Mesodermal cell (in vitro differentiated cells): ENCODE data around the gene TLX1.

Source experiments
- H3K27ac ChIP-seq: 2 replicates; pipeline ENCODE4 v1.7.0; 2013; ENCODE audit warnings: mild to moderate bottlenecking, low read depth, low read length, moderate library complexity; ENCODE audit not compliant: severe bottlenecking
- H3K36me3 ChIP-seq: 2 replicates; pipeline ENCODE4 v1.7.1; 2013; ENCODE audit warnings: mild to moderate bottlenecking, low read length, moderate library complexity; ENCODE audit not compliant: control insufficient read depth, insufficient read depth
- H3K4me1 ChIP-seq: one replicate; pipeline ENCODE4 v1.7.1; 2013; ENCODE audit warnings: mild to moderate bottlenecking, low read length; ENCODE audit not compliant: insufficient read depth, control insufficient read depth, poor library complexity, severe bottlenecking
- H3K4me3 ChIP-seq: 2 replicates; pipeline ENCODE4 v1.7.0; 2013; ENCODE audit warnings: low read length, control low read depth, mild to moderate bottlenecking; ENCODE audit not compliant: insufficient read depth, poor library complexity, severe bottlenecking; ENCODE audit errors: extremely low read depth
- H3K9me3 ChIP-seq: 2 replicates; pipeline ENCODE4 v1.7.1; 2013; ENCODE audit warnings: mild to moderate bottlenecking, low read length, moderate library complexity; ENCODE audit not compliant: control insufficient read depth
- WGBS, 2 experiments: methylation state at CpG; one replicate each; pipeline ENCODE4 v1.1.5; 2013; ENCODE audit warnings: missing lambda C conversion rate in 2 of 2; ENCODE audit not compliant: insufficient coverage in 2 of 2; 5-methylcytosine and 5-hydroxymethylcytosine counted together

The TLX1 gene

GRCh38 chr10:101135141-101136006 lies 4.3 kb downstream of the TLX1 start:
- Histone ChIP-seq H3K4me3 (peak overlapping the region; percentile 3), H3K9me3 (no peaks in the 10 kb centered on the region), H3K27ac (no peak overlapping the region), H3K36me3 (no peaks in the 10 kb centered on the region), H3K4me1 (peaks cover 33% of the 10 kb centered on the region)
- WGBS, 2 experiments: 3 to 7% methylated on average over 26 to 27 of the region's 36 CpGs

GRCh38 chr10:101136007-101136707 lies 5.1 kb downstream of the TLX1 start:
- Histone ChIP-seq H3K36me3 (no peaks in the 10 kb centered on the region), H3K4me3 (no peak overlapping the region), H3K4me1 (peaks cover 29% of the 10 kb centered on the region), H3K27ac (no peak overlapping the region), H3K9me3 (no peaks in the 10 kb centered on the region)
- WGBS, 2 experiments: 4 to 5% methylated on average over 33 of the region's 33 CpGs

GRCh38 chr10:101136708-101137121 lies 5.6 kb downstream of the TLX1 start:
- Histone ChIP-seq H3K4me3 (no peak overlapping the region), H3K36me3 (no peaks in the 10 kb centered on the region), H3K4me1 (peaks cover 24% of the 10 kb centered on the region), H3K27ac (no peak overlapping the region), H3K9me3 (no peaks in the 10 kb centered on the region)
- 12 to 26% methylated on average over 16 to 19 of the region's 26 CpGs for WGBS, 2 experiments

GRCh38 chr10:101137271-101137670 lies 6.2 kb downstream of the TLX1 start:
- H3K9me3 ChIP-seq: no peaks in the 10 kb centered on the region
- peaks cover 22% of the 10 kb centered on the region for H3K4me1 ChIP-seq
- WGBS, 2 experiments: 20 to 43% methylated on average over 1 of the region's 2 CpGs

GRCh38 chr10:101138788-101139420 lies 7.8 kb downstream of the TLX1 start:
- H3K27ac ChIP-seq: no peak overlapping the region
- no peaks in the 10 kb centered on the region for H3K9me3 ChIP-seq
- no peak overlapping the region for H3K4me3 ChIP-seq
- H3K36me3 ChIP-seq: no peaks in the 10 kb centered on the region
- peaks cover 29% of the 10 kb centered on the region for H3K4me1 ChIP-seq
- 0 to 10% methylated on average over 2 to 5 of the region's 8 CpGs for WGBS, 2 experiments

More at GRCh38 chr10:101137271-101137670, 6.2 kb downstream of the TLX1 start:
- Histone ChIP-seq H3K4me3 (no peak overlapping the region), H3K36me3 (no peaks in the 10 kb centered on the region), H3K27ac (no peak overlapping the region)

GRCh38 chr10:101139421-101139911 lies 8.4 kb downstream of the TLX1 start:
- 3% methylated on average over 24 to 29 of the region's 30 CpGs for WGBS, 2 experiments
- no peak overlapping the region for H3K27ac ChIP-seq
- H3K4me1 ChIP-seq: peaks cover 28% of the 10 kb centered on the region
- no peak overlapping the region for H3K4me3 ChIP-seq
- H3K36me3 ChIP-seq: no peaks in the 10 kb centered on the region
- H3K9me3 ChIP-seq: no peaks in the 10 kb centered on the region

GRCh38 chr10:101140084-101140949 lies 9.2 kb downstream of the TLX1 start:
- Histone ChIP-seq H3K4me1 (peaks cover 20% of the 10 kb centered on the region), H3K4me3 (no peak overlapping the region), H3K9me3 (no peaks in the 10 kb centered on the region), H3K27ac (no peak overlapping the region), H3K36me3 (no peaks in the 10 kb centered on the region)
- 5 to 6% methylated on average over 48 to 59 of the region's 65 CpGs for WGBS, 2 experiments

- Histone ChIP-seq H3K9me3 (no peaks in the 10 kb centered on the region), H3K4me3 (no peak overlapping the region), H3K36me3 (no peaks in the 10 kb centered on the region), H3K4me1 (peaks cover 16% of the 10 kb centered on the region), H3K27ac (no peak overlapping the region)
- 45 to 53% methylated on average over 6 to 7 of the region's 8 CpGs for WGBS, 2 experiments
These were observed 10.0 kb downstream of the TLX1 start for GRCh38 chr10:101140950-101141615.

- Histone ChIP-seq H3K27ac (no peak overlapping the region), H3K4me3 (no peak overlapping the region), H3K9me3 (no peaks in the 10 kb centered on the region), H3K36me3 (no peaks in the 10 kb centered on the region), H3K4me1 (peaks cover 16% of the 10 kb centered on the region)
- 22 to 30% methylated on average over 18 to 21 of the region's 21 CpGs for WGBS, 2 experiments
These were observed 10.8 kb downstream of the TLX1 start for GRCh38 chr10:101141616-101142532.
